ENCODE measurements around the gene RPL29. TPM values are rescaled to one million over a fixed set of nuclear protein-coding genes. Genes with fewer than 3 reads are reported as not detected.

The RPL29 gene
- total and polyA plus RNA-seq, 2 of the 4 experiments (the other 2 are of a cell fraction), result 2,081 to 2,126 TPM

DNA sequence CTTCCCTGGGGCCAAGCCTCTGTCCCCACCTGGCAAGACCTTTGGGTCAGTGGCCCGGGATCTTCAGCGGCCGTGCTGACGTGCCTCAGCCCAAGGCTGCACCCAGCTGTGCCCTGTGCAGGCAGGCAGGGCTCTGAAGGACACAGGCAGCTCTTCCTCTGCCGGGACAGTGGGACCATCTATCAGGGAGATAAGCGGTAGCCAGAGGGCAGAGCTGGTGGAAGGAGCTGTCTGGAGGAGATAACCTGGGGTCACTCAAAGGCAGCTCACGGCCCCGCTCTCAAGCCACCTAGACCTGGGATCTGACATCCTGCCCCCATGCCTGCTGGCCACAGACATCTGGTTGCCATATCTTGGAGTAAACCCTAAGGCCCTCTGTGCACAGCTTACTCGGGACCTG, 33.4 kb upstream of the RPL29 start:
- Histone ChIP-seq H3K9me3 (ENCODE audit: control insufficient read depth, insufficient read depth, low read length) (no peaks in the 10 kb centered on the region), H3K23ac (ENCODE audit: low read depth, low read length) (no peak overlapping the region), H3K36me3 (ENCODE audit: control insufficient read depth, insufficient read depth, low read length) (no peaks in the 10 kb centered on the region), H4K20me1 (ENCODE audit: insufficient read depth, low read length) (no peaks in the 10 kb centered on the region), H3K4me2 (ENCODE audit: low read depth, low read length) (no peak overlapping the region), H3K27me3 (ENCODE audit: control insufficient read depth, insufficient read depth, low read length) (no peaks in the 10 kb centered on the region; the same call in 1 of the 2 replicates), H2BK120ac (ENCODE audit: low read depth, low read length) (no peak overlapping the region), H3K56ac (ENCODE audit: extremely low read depth, insufficient read depth, low read length) (no peak overlapping the region), H4K5ac (ENCODE audit: low read depth, low read length) (no peak overlapping the region), H3K9ac (ENCODE audit: low read depth, low read length) (no peak overlapping the region), H2BK15ac (ENCODE audit: low read depth, low read length) (no peak overlapping the region), H3K4ac (ENCODE audit: low read depth, low read length) (no peak overlapping the region), H3K4me1 (ENCODE audit: control insufficient read depth, insufficient read depth, low read length) (no peaks in the 10 kb centered on the region), H3K9me1 (ENCODE audit: insufficient read depth, low read length) (no peaks in the 10 kb centered on the region), H2AFZ (replicated peaks; ENCODE audit: low read length, poor library complexity) (peak overlapping the region; percentile 34), H4K8ac (ENCODE audit: low read depth in 2 of 2, low read length in 2 of 2) (no peak overlapping the region), H3K14ac (replicated peaks; ENCODE audit: low read depth, low read length) (no peak overlapping the region), H3K4me3 (ENCODE audit: insufficient read depth, low read depth, low read length) (no peak overlapping the region), H3K18ac (ENCODE audit: low read depth, low read length) (no peak overlapping the region), H3K79me1 (ENCODE audit: low read depth in 1 of 2, low read length in 2 of 2) (no peaks in the 10 kb centered on the region), H4K91ac (ENCODE audit: insufficient read depth, low read depth, low read length) (no peak overlapping the region), H2BK5ac (ENCODE audit: low read depth, low read length, poor library complexity, severe bottlenecking) (no peak overlapping the region), H2AK5ac (ENCODE audit: low read depth, low read length) (no peak overlapping the region), H2BK20ac (ENCODE audit: low read depth, low read length) (no peak overlapping the region), H3K27ac (ENCODE audit: insufficient read depth, low read length) (no peak overlapping the region), H2AK9ac (replicated peaks; ENCODE audit: low read depth, low read length, poor library complexity) (peak overlapping the region; percentile 85)
- no TSS peak for BruUV-seq (replicated peaks)
- ChIA-PET POLR2A (ENCODE audit: unreplicated experiment) (no interaction called here), CTCF (interaction anchor here (0.6 kb wide), 1 partner anchor 95 kb away, joined by 3 read pairs; no protein-coding TSS in a partner anchor)
- in situ Hi-C loops (cut with MboI; ENCODE audit: low sequenced_read_pairs), result no loop called here
- WGBS, 2 experiments (ENCODE audit: extremely low coverage in 2 of 2, insufficient read length in 1 of 2), result 42% methylated on average over 6 of the region's 9 CpGs; no CpG with 5 or more reads in 1 of the 2 experiments
- DNase-seq (no peak), ATAC-seq (ENCODE audit: low read depth) (no peak)
- dilution Hi-C loops (cut with HindIII; ENCODE audit: low sequenced_read_pairs, unreplicated experiment), result no loop called here
- intact Hi-C loops (cut with micrococcal nuclease), result no loop called here
- TF ChIP-seq POLR2A (IDR thresholded peaks at IDR 0.05; ENCODE audit: low read depth, low read length), result no peak
- TF ChIP-seq, protein P1, sequence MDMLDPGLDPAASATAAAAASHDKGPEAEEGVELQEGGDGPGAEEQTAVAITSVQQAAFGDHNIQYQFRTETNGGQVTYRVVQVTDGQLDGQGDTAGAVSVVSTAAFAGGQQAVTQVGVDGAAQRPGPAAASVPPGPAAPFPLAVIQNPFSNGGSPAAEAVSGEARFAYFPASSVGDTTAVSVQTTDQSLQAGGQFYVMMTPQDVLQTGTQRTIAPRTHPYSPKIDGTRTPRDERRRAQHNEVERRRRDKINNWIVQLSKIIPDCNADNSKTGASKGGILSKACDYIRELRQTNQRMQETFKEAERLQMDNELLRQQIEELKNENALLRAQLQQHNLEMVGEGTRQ (IDR thresholded peaks at IDR 0.05; ENCODE audit: low read depth, low read length), result no peak
- TF ChIP-seq RAD21 (IDR thresholded peaks at IDR 0.05; ENCODE audit: low read length), result no peak
- no peak for TF ChIP-seq BHLHE40 (IDR thresholded peaks at IDR 0.05; ENCODE audit: low read depth, low read length)
- TF ChIP-seq MAZ (IDR thresholded peaks at IDR 0.05; ENCODE audit: borderline replicate concordance, low read depth, low read length), result no peak
- no peak for TF ChIP-seq MXI1 (IDR thresholded peaks at IDR 0.05; ENCODE audit: borderline replicate concordance, low read depth, low read length)
- no peak for TF ChIP-seq CEBPB (IDR thresholded peaks at IDR 0.05; ENCODE audit: low read depth, low read length)
- no peak for TF ChIP-seq NFE2L2 (IDR thresholded peaks at IDR 0.05; ENCODE audit: low read depth, low read length)
- no peak for TF ChIP-seq SMC3 (IDR thresholded peaks at IDR 0.05; ENCODE audit: low read depth, low read length)
- no peak for TF ChIP-seq MAFK (IDR thresholded peaks at IDR 0.05; ENCODE audit: low read depth, low read length)
- TF ChIP-seq, protein P2, sequence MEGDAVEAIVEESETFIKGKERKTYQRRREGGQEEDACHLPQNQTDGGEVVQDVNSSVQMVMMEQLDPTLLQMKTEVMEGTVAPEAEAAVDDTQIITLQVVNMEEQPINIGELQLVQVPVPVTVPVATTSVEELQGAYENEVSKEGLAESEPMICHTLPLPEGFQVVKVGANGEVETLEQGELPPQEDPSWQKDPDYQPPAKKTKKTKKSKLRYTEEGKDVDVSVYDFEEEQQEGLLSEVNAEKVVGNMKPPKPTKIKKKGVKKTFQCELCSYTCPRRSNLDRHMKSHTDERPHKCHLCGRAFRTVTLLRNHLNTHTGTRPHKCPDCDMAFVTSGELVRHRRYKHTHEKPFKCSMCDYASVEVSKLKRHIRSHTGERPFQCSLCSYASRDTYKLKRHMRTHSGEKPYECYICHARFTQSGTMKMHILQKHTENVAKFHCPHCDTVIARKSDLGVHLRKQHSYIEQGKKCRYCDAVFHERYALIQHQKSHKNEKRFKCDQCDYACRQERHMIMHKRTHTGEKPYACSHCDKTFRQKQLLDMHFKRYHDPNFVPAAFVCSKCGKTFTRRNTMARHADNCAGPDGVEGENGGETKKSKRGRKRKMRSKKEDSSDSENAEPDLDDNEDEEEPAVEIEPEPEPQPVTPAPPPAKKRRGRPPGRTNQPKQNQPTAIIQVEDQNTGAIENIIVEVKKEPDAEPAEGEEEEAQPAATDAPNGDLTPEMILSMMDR (conservative IDR thresholded peaks at IDR 0.05; ENCODE audit: low read depth, low read length), result no peak
- TF ChIP-seq CHD1 (IDR thresholded peaks at IDR 0.05; ENCODE audit: low read depth, low read length), result no peak
- no peak for TF ChIP-seq RFX5 (IDR thresholded peaks at IDR 0.05; ENCODE audit: low read depth, low read length)
- TF ChIP-seq RCOR1 (IDR thresholded peaks at IDR 0.05; ENCODE audit: insufficient replicate concordance, low read length), result no peak
- no peak for TF ChIP-seq FOS (IDR thresholded peaks at IDR 0.05; ENCODE audit: low read depth, low read length)
- TF ChIP-seq, protein P3, sequence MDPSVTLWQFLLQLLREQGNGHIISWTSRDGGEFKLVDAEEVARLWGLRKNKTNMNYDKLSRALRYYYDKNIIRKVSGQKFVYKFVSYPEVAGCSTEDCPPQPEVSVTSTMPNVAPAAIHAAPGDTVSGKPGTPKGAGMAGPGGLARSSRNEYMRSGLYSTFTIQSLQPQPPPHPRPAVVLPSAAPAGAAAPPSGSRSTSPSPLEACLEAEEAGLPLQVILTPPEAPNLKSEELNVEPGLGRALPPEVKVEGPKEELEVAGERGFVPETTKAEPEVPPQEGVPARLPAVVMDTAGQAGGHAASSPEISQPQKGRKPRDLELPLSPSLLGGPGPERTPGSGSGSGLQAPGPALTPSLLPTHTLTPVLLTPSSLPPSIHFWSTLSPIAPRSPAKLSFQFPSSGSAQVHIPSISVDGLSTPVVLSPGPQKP (IDR thresholded peaks at IDR 0.05; ENCODE audit: borderline replicate concordance, low read depth, low read length), result no peak

All from IMR-90 (cell line).